CD4-positive, CD25-positive, alpha-beta regulatory T cell (primary cell): Measurements from ENCODE around the gene RXFP2. TPM values are rescaled to one million over a fixed set of nuclear protein-coding genes. Genes with fewer than 3 reads are reported as not detected.

Source experiments
- ATAC-seq, 2 donors: fragments of 150-1000 bp; cut with Tn5 transposase; one replicate each; pipeline ENCODE4 v1.10.0; 2021; ENCODE audit warnings: low read depth in 2 of 2, moderate number of reproducible peaks in 2 of 2, moderate library complexity in 1 of 2
- DNase-seq, 3 donors: peaks; one replicate each; pipeline versions ENCODE4 v3.0.0 to v3.0.0-alpha.2; 2012 to 2022; ENCODE audit warnings: mixed read lengths in 1 of 3
- H3K27ac ChIP-seq: one replicate; pipeline ENCODE4 v1.7.0; 2013; ENCODE audit warnings: mild to moderate bottlenecking, low read length; ENCODE audit not compliant: insufficient read depth, poor library complexity, severe bottlenecking
- H3K27me3 ChIP-seq: one replicate; pipeline ENCODE4 v1.7.0; 2013; ENCODE audit warnings: low read length; ENCODE audit not compliant: control insufficient read depth, insufficient read depth
- H3K36me3 ChIP-seq: one replicate; pipeline ENCODE4 v1.7.0; 2013; ENCODE audit warnings: mild to moderate bottlenecking, low read length, moderate library complexity; ENCODE audit not compliant: control insufficient read depth, insufficient read depth
- H3K4me1 ChIP-seq: 2 replicates; pipeline ENCODE4 v1.7.0; 2013; ENCODE audit warnings: mild to moderate bottlenecking, low read length; ENCODE audit not compliant: insufficient read depth, control insufficient read depth, poor library complexity, severe bottlenecking
- H3K4me3 ChIP-seq: one replicate; pipeline ENCODE4 v1.7.0; 2013; ENCODE audit warnings: low read depth, mild to moderate bottlenecking, low read length, moderate library complexity
- H3K9me3 ChIP-seq, 2 experiments: 1 replicate in 1 of 2; 2 replicates in 1 of 2; pipeline ENCODE4 v1.7.0; 2013; ENCODE audit warnings: low read length in 2 of 2, mild to moderate bottlenecking in 1 of 2, moderate library complexity in 1 of 2; ENCODE audit not compliant: control insufficient read depth in 2 of 2
- H3K27ac Mint-ChIP-seq, 3 donors: one replicate each; pipeline ENCODE4 v1.8.0; 2020 to 2022; ENCODE audit warnings: mild to moderate bottlenecking in 3 of 3, mixed read lengths in 3 of 3, moderate library complexity in 2 of 3
- H3K27me3 Mint-ChIP-seq: one replicate; pipeline ENCODE4 v1.8.0; 2022; ENCODE audit warnings: mild to moderate bottlenecking, mixed read lengths
- H3K36me3 Mint-ChIP-seq: one replicate; pipeline ENCODE4 v1.8.0; 2020; ENCODE audit warnings: mixed read lengths
- H3K4me1 Mint-ChIP-seq, 4 donors: one replicate each; pipeline ENCODE4 v1.8.0; 2020 to 2022; ENCODE audit warnings: mixed read lengths in 4 of 4, mild to moderate bottlenecking in 1 of 4
- H3K4me3 Mint-ChIP-seq, 4 donors: one replicate each; pipeline ENCODE4 v1.8.0; 2020 to 2022; ENCODE audit warnings: mild to moderate bottlenecking in 4 of 4, mixed read lengths in 4 of 4, moderate library complexity in 3 of 4
- H3K9me3 Mint-ChIP-seq, 7 donors: one replicate each; pipeline ENCODE4 v1.8.0; 2020 to 2022; ENCODE audit warnings: mixed read lengths in 7 of 7, mild to moderate bottlenecking in 3 of 7, moderate library complexity in 2 of 7
- polyA plus RNA-seq, 4 donors: library from polyadenylated mRNA; unstranded; fragments of 300-500 nt; fragmentation: Illumina TruSeq; gene quantifications; one replicate each; pipeline ENCODE4 v1.2.3, GENCODE V29; 2021
- total RNA-seq: library from RNA; stranded (reverse); gene quantifications from one replicate; pipeline ENCODE4 v1.2.3, GENCODE V29; 2022

RXFP2 gene
- total and polyA plus RNA-seq, 5 donors from 2014 or later: not detected

GRCh38 chr13:31755211-31755610 lies 15.9 kb downstream of the RXFP2 start:
- ATAC-seq: no peak

GRCh38 chr13:31755803-31756212 lies 16.5 kb downstream of the RXFP2 start:
- Mint-ChIP-seq H3K9me3 (no peaks in the 10 kb centered on the region), H3K27ac (no peak overlapping the region)
- no peak for DNase-seq

More at GRCh38 chr13:31755211-31755610, 15.9 kb downstream of the RXFP2 start:
- Mint-ChIP-seq H3K9me3 (no peaks in the 10 kb centered on the region), H3K27me3 (peaks cover 8% of the 10 kb centered on the region), H3K4me1 (no peaks in the 10 kb centered on the region), H3K36me3 (no peaks in the 10 kb centered on the region), H3K27ac (no peak overlapping the region), H3K4me3 (no peak overlapping the region)
- H3K9me3 ChIP-seq: no peaks in the 10 kb centered on the region
- no peaks in the 10 kb centered on the region for H3K4me1 ChIP-seq
- no peak overlapping the region for H3K27ac ChIP-seq
- no peaks in the 10 kb centered on the region for H3K27me3 ChIP-seq
- H3K4me3 ChIP-seq: no peak overlapping the region
- DNase-seq: no peak
- no peaks in the 10 kb centered on the region for H3K36me3 ChIP-seq

GRCh38 chr13:31756346-31756745 lies 17.0 kb downstream of the RXFP2 start:
- H3K9me3 Mint-ChIP-seq: no peaks in the 10 kb centered on the region
- no peaks in the 10 kb centered on the region for H3K4me1 Mint-ChIP-seq
- H3K36me3 ChIP-seq: no peaks in the 10 kb centered on the region
- DNase-seq (no peak), ATAC-seq (no peak)
- peaks cover 8% of the 10 kb centered on the region for H3K27me3 Mint-ChIP-seq
- H3K4me3 Mint-ChIP-seq: no peak overlapping the region
- H3K27ac ChIP-seq: no peak overlapping the region
- H3K9me3 ChIP-seq: no peaks in the 10 kb centered on the region
- no peaks in the 10 kb centered on the region for H3K36me3 Mint-ChIP-seq
- H3K27me3 ChIP-seq: no peaks in the 10 kb centered on the region
- H3K4me3 ChIP-seq: no peak overlapping the region
- H3K27ac Mint-ChIP-seq: no peak overlapping the region
- no peaks in the 10 kb centered on the region for H3K4me1 ChIP-seq

More at GRCh38 chr13:31755803-31756212, 16.5 kb downstream of the RXFP2 start:
- ATAC-seq: no peak
- Histone ChIP-seq H3K4me3 (no peak overlapping the region), H3K4me1 (no peaks in the 10 kb centered on the region), H3K27ac (no peak overlapping the region), H3K36me3 (no peaks in the 10 kb centered on the region), H3K9me3 (no peaks in the 10 kb centered on the region), H3K27me3 (no peaks in the 10 kb centered on the region)
- Mint-ChIP-seq H3K4me1 (no peaks in the 10 kb centered on the region), H3K36me3 (no peaks in the 10 kb centered on the region), H3K27me3 (peaks cover 8% of the 10 kb centered on the region), H3K4me3 (no peak overlapping the region)

GRCh38 chr13:31761951-31762350 lies 22.6 kb downstream of the RXFP2 start:
- no peaks in the 10 kb centered on the region for H3K4me1 Mint-ChIP-seq
- Histone ChIP-seq H3K27ac (no peak overlapping the region), H3K4me1 (no peaks in the 10 kb centered on the region), H3K4me3 (no peak overlapping the region), H3K27me3 (no peaks in the 10 kb centered on the region), H3K9me3 (no peaks in the 10 kb centered on the region), H3K36me3 (no peaks in the 10 kb centered on the region)
- no peak for DNase-seq
- peaks cover 0 to 1% (median 0%) of the 10 kb centered on the region in 7 donors for H3K9me3 Mint-ChIP-seq
- peak overlapping the region in 1 of 3 donors; percentile 22 for H3K27ac Mint-ChIP-seq
- no peaks in the 10 kb centered on the region for H3K36me3 Mint-ChIP-seq
- peaks cover 4% of the 10 kb centered on the region for H3K27me3 Mint-ChIP-seq
- ATAC-seq: no peak
- H3K4me3 Mint-ChIP-seq: no peak overlapping the region

- H3K36me3 ChIP-seq: no peaks in the 10 kb centered on the region
- H3K36me3 Mint-ChIP-seq: no peaks in the 10 kb centered on the region
Observed at GRCh38 chr13:31764556-31764955, 25.2 kb downstream of the RXFP2 start.

GRCh38 chr13:31765138-31765785 lies 25.9 kb downstream of the RXFP2 start:
- no peaks in the 10 kb centered on the region for H3K27me3 Mint-ChIP-seq
- no peaks in the 10 kb centered on the region for H3K36me3 Mint-ChIP-seq
- H3K27ac Mint-ChIP-seq: no peak overlapping the region
- DNase-seq (no peak), ATAC-seq (no peak)
- no peaks in the 10 kb centered on the region for H3K36me3 ChIP-seq
- H3K27me3 ChIP-seq: peaks cover 2% of the 10 kb centered on the region
- H3K4me1 Mint-ChIP-seq: no peaks in the 10 kb centered on the region
- no peak overlapping the region for H3K4me3 Mint-ChIP-seq
- no peak overlapping the region for H3K27ac ChIP-seq
- peaks cover 0 to 1% (median 0%) of the 10 kb centered on the region in 7 donors for H3K9me3 Mint-ChIP-seq
- H3K9me3 ChIP-seq: no peaks in the 10 kb centered on the region
- H3K4me1 ChIP-seq: no peaks in the 10 kb centered on the region
- no peak overlapping the region for H3K4me3 ChIP-seq

More at GRCh38 chr13:31764556-31764955, 25.2 kb downstream of the RXFP2 start:
- no peaks in the 10 kb centered on the region for H3K4me1 Mint-ChIP-seq
- DNase-seq (no peak), ATAC-seq (no peak)
- Histone ChIP-seq H3K4me1 (no peaks in the 10 kb centered on the region), H3K9me3 (no peaks in the 10 kb centered on the region), H3K27ac (no peak overlapping the region), H3K4me3 (no peak overlapping the region), H3K27me3 (peaks cover 2% of the 10 kb centered on the region)
- no peak overlapping the region for H3K27ac Mint-ChIP-seq
- H3K4me3 Mint-ChIP-seq: no peak overlapping the region
- peaks cover 0 to 1% (median 0%) of the 10 kb centered on the region in 7 donors for H3K9me3 Mint-ChIP-seq
- H3K27me3 Mint-ChIP-seq: no peaks in the 10 kb centered on the region

- Mint-ChIP-seq H3K27me3 (no peaks in the 10 kb centered on the region), H3K36me3 (no peaks in the 10 kb centered on the region), H3K9me3 (peaks cover 0 to 1% (median 0%) of the 10 kb centered on the region in 7 donors), H3K4me3 (no peak overlapping the region), H3K27ac (no peak overlapping the region), H3K4me1 (no peaks in the 10 kb centered on the region)
- H3K9me3 ChIP-seq: no peaks in the 10 kb centered on the region
- H3K4me3 ChIP-seq: no peak overlapping the region
- no peak overlapping the region for H3K27ac ChIP-seq
- no peaks in the 10 kb centered on the region for H3K4me1 ChIP-seq
- DNase-seq: no peak
- ATAC-seq: no peak
- H3K36me3 ChIP-seq: no peaks in the 10 kb centered on the region
- H3K27me3 ChIP-seq: peaks cover 2% of the 10 kb centered on the region
Observed at GRCh38 chr13:31767175-31767900, 28.0 kb downstream of the RXFP2 start.
